HG02763 (cell line): ENCODE results near the gene PBX1.

ENCODE experiments used
- ATAC-seq: cut with Tn5 transposase; IDR thresholded peaks from one replicate; pipeline ENCODE4 v1.9.1; 2021; ENCODE audit warnings: mild to moderate bottlenecking, moderate library complexity; ENCODE audit not compliant: unreplicated experiment

Gene PBX1

DNA sequence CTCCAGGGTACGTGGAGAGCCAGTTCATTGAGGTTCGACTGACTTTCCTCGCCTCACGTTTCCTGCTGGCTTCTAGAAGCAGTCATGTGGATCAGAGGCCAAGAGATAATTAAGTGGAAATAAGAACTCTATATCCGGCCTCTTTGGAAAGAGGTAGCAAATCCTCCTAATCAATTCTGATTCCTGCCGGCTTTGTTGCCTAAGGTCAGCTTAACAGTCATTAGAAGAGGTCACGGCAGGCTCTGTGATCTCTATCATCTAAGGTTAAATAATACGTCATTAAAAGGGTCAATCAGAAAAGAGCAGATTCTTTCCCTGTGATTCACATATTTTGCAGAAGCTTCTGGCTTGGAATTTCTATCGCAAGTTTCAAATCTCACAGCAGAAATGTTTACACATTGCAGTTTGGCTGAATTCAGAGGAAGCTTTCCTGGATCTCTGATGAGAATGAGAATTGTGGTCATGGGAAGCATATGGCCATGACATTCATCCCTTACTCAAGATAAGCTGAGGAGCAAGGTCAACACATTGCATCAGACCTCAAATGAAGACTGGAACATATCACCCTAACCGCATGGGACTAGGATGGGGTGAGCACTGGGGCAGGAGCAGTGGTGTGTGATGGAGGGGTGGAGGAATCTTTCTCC lies 189.4 kb downstream of the PBX1 start:
- no peak for ATAC-seq

DNA sequence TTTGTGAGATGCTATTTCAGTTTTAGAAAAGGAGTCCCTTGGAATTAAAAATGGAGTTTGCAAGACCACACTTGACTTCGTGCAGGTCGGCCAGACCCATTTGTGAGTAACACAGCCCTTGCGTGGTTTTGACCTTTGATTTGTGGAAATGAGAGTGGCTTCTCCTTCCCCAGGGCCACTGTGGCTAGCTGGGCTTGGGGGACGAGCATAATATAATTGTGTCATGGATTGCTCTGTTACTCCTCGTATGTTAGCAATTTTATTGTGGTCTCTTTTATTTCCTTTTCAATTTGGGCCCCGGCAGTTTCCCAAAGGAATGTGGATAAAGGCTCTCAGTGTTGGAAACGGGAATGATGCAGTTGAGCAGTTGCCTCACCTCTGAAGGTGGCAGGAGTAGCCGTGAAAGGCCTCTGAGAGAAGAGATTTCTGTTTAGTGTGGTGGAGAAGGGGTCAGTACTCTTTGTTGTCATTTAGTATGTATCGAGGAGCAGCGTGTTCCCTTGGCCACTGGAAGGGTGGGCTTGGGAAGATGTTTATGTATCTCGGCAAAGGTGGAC lies 194.6 kb downstream of the PBX1 start:
- no peak for ATAC-seq

DNA sequence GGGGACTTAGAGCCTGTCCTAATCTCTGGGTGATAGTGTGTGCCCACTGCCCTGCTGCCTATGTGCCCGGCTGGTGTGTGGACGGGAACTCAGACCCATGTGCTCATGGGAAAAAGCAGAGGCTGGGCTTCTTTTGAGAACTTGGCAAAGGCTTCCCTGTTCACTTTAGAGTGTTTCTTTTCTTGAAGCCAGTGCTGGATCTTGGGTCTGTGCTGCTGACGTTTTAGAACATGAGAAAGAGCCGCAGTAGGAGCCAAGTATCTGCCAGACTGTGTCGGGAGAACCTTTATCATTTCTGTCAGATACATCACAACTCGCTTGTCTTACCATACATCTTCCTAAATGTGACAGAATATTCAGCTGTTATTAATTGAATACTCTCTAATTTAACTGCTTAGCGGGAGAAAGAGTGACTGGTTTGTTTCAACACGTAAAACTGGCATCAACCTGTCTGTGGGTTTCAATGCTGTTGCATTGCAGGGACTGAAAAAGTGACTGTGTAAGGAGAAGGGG lies 195.2 kb downstream of the PBX1 start:
- ATAC-seq, result no peak

DNA sequence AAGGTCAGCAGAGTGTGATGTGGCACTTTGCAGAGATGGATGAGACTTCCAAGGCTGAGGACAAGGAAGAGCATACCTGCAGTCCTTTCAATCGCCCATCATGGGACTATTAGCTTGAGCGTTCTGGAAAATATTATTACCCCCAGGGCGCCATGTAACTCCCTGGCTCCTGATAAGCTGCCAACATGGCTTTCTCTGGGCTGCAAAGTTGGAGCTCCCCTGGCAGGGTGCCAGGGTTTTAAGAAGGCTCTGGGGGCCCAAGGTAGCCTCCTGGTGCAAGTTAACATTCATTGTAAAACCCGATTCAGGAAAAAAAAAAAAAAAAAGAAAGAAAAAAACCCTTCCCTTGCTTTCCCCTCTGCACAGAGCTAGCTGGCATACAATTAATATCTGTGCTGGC lies 196.7 kb downstream of the PBX1 start:
- no peak for ATAC-seq

DNA sequence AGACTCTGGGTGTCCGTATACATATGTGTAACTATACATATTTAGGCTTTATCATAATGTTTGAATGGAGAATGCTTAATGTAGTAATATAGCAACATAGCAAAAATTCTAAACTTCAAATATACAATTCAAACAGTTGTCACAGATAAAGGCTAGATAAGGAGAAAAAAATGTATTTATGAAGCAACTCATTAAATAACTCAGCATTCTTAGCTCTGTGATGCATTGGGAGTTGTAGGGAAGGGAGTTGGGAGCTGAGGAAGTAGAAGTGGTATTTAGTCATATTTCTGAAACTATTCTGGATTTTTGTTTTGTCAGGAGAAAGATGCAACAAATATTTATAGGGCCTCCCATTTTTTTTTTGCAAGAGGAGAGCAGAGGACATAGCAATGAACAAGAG lies 197.8 kb downstream of the PBX1 start:
- no peak for ATAC-seq

DNA sequence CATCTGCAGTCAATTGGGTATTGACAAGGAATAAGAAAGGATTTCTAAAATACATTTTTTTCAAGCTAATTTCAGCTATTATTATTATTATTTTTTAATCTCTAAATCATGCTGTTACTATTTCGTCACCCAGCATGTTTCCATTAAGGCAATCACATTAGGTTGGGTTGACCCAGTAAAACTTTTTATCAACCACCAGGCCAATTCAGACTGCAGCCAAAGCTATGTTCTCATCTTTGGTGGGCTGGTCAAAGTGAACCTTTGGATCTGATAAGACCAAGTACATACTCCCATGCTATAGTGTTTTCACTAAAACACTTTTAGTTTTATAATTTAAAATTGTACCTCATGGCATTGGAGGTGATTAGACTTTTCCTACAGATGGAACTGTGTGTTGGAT lies 198.6 kb downstream of the PBX1 start:
- ATAC-seq, result no peak

DNA sequence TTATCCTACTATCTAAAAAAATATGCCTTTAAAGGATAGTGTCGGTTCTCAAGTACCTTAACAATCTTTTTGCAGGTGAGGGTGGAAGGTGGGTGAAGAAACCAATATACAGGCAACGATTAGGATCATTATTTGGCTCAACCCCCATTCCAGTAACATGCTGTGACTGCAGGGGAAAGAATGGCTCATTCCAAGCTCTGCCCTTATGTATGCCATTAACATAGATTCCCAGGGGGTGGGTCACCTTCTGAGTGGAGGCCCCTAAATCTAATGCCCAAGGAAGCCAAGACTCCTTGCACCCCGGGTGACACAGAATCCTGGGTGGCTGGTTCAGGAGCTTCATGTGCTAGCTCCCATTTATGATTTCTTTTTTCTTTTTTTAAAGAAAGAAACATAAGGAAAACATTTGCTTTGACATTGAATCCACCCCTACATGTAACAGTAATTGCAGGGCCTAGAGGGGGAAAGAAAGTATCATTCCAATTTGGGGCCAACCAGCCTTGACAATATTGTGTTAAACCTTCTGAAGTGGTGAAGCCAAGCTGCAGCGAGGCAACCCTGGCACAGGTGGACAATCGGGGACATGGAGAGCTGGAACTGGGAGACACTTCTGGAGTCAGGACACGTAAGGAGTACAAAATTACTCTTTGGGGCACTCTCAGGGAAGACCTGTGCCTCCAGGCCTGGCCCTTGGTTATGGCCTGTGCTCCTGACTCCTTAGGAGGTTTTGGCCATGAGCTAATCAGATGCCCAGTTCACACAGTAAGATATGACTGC lies 200.3 kb downstream of the PBX1 start:
- no peak for ATAC-seq

DNA sequence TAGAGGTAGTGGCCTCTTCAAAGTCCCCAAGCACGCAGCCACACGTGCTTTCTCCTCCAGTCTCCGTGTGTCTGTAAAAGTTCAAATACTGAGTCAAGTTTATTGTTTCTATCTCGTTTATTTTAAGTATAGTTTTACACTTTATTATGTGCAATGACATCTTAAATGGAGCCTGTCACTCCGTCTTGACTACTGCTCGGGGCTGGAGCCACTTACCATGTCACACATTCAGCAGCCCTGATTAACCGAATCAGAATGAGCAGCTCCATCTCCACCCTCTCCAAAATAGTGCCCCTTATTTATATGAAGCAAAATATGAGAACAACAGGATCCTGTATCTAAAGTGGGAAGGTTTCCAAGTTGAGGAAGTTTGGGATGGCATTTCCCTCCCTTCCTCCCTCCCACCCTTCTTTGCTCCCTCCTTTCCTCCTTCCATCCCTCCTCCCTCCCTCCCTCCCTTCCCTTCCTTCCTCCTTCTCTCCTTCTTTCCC lies 201.0 kb downstream of the PBX1 start:
- no peak for ATAC-seq

DNA sequence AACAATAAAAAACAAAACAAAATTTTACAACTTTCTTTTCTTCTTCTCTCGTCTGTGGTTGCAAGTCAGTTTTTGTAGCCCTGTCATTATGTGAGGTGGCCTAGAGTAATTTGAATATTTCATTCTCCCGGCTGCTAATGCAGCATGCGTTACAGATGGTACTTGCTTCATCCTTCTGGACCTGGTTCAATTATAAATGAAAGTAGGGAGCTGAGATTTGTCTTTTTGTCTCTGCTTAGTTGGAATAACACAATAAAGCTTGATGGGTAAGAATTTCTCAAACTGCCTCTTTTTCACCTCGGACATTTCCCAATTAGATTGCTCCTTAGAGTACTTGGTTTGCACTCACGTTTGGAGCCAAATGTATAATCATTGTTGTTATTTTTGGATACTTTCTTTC lies 201.6 kb downstream of the PBX1 start:
- no peak for ATAC-seq

DNA sequence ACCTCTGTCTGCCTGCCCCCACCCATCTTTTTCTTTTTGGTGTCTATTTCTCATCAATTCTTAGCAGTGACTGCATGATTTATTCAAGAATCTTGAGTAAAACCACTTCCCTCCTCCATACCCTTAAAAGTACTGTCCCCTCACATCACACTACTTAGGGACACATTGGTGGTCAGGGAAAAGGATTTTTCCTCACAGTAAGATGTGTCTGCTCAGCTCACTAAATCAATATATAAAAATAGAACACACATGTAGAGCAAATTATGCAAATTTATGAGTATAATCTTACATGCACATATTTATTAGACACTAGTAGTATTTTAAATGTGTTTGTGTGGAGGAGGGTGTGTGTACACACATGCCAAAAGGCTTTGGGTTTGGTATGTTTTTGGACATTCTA lies 202.0 kb downstream of the PBX1 start:
- ATAC-seq, result no peak

DNA sequence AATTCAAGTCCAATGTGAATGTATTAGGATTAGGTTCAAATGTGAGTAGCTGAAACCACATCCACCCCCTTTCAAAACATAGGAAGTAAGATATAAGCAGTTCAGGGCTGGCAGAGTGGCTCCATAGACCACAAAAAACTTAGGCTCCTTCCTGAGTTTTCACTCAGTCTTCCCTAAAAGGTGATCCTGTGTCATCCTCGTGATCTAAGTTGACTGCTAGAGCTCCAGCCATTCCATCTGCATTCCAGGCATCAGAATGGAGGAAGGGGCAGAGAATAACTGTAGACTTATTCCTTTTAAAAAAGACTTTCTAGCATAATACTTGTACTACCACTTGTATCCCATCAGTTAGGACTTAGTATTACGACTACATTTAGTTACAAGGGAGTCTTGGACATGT lies 204.1 kb downstream of the PBX1 start:
- ATAC-seq, result no peak

DNA sequence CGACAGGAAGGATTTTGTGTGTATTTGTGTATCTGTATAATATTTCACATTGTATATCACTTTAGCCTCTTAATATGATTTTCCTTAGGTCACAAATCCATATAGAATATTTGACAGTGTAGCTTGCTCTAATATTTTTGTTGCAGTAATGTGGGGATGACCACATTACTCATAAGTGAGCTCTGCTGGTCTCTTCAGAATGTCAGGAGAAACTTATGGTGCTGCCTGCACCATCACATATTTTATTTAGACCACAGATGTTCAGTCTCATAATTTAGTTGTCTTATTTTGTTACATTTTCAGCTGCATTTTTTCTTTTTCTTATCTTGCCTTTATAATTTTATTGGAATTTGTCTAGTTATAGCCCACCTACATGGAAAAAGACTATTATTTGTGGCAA lies 205.3 kb downstream of the PBX1 start:
- ATAC-seq, result no peak

DNA sequence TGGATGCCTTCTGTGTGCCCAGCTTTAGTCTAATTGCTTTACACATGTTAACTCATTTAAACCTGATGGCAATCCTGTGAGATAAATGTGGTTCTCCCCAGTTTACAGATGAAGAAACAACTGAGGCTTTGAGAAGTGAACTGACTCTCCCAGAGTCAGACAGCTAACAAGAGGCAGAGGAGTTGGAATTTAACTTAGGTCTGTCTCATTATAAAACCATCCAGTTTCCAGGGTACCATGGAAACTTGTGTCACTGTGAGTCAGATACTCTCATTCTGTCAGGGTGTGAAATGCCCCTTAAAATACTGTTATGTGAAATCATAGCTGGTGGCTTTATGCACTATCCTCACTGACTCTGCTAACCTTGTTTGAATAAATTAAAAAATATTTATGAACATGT lies 206.6 kb downstream of the PBX1 start:
- ATAC-seq, result no peak

DNA sequence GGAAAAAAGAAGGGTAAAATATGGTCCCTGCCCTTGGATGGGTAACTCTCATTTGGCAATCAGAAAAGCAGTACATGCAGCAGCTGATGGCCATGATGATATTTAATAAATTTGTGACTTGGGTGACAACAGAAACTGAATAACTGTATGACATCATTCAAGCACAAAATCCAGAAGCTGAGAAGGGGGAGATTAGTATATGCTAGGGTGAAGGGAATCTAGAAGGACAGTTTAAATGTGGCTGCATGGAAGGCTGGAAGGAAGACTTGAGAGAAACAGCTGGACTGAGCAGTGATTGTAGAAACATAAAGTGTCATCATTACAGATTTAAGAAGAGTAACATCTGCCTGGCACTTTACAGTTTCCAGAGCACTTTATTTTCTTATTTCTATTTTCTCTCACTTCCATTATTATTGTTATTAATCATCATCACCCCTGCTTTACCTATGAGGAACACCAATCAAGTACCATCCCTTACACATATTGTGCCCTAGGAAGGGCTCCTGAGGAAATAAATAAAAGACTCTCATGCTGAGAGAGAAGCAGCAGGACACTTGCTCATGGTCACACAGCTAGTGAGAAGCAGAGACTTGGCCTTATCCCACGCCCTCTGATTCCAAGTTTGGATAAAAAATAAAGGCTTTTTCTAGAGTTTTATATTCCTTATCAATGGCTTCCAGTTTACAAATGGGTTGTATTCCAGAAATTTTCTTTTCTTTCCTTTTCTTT lies 207.2 kb downstream of the PBX1 start:
- ATAC-seq, result no peak

DNA sequence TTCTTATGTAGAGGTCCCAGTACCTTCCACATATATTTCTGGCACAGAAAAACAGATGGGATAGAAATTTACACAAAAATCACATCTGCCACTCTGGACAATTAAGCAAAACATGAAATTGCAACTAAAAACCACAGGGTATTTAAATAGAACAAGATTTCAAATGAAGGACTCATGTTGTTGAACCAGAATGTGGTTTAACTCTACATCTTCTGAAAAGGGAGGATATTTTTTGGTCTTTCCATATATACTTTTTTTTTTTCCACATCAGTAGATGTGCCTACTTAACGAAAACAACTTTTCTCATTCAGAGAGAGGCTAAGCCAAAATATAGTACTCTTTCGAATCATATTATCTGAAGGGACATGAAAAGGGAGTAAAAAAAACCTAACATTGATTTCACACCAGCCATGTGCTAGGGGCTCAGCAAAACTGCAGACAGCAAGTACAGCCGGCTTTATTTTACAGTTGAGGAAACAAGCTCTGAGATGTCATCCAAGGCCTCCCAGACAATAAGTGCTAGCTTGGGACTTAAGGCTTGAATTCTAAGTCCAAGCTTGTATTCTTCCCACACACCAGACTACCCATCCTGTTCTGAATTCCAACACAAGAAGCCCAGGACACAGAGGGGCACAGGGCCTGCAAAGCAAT lies 208.9 kb downstream of the PBX1 start:
- ATAC-seq, result no peak

DNA sequence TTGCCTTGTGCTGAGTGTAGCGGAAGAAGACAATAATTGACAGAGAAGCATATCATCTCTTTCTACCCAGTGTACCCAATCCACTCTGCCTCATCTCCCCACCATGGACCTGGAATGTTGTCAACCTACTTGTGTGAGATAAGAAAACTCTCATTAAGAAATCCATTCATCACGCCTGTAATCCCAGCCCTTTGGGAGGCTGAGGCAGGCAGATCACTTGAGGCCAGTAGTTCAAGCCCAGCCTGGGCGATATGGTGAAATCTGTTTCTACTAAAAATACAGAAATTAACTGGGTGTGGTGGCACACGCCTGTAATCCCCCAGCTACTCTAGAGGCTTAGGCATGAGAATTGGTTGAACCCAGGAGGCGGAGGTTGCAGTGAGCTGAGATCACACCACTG lies 209.6 kb downstream of the PBX1 start:
- no peak for ATAC-seq

DNA sequence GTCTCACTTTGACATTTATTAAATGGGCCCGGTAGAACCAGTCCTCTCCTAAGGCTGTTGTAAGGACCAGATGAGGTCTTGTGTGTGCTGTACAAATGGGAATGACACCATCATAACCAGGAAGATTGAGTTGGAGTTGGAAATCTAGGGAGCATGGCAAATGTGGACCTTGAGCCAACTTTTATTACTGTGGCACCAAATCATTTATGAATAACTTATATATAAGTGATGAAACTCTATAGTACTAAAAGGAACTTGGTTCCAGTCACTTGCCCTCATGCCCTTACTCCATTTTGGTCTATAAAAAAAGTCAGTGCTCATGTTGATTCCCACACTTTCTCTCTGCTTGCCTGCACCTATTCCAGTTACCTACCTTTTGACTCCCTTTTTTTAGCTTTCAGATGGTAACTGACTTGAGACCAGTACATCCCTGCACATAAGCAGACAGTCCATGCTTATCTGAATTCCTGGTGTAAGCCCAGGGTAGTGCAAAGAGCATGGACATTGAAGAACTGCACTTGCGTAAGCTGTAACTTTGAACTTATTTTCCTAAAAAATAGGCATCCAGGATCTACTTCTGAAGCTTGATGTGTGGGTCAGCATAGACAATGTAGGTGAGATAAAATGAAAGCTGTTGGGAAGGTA lies 210.6 kb downstream of the PBX1 start:
- ATAC-seq, result no peak

DNA sequence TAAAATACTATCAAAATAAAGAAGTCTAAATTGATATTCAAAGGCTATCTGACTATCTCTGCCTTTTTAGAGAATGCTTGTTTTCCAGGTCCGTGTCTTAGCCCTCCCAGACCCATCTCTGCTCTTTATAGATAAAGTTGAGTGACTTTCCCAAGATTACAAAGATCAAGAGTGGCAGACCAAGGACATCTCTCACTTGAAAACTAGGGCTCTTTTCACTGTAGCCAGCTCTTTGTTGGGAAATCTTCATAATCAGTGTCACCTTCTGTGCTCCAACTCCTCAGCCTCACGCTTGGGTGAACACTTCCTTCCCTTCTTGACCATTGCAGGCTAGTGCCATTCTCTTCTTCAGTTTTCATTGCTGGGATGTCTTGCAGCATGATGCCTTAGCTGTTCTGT lies 211.1 kb downstream of the PBX1 start:
- no peak for ATAC-seq

DNA sequence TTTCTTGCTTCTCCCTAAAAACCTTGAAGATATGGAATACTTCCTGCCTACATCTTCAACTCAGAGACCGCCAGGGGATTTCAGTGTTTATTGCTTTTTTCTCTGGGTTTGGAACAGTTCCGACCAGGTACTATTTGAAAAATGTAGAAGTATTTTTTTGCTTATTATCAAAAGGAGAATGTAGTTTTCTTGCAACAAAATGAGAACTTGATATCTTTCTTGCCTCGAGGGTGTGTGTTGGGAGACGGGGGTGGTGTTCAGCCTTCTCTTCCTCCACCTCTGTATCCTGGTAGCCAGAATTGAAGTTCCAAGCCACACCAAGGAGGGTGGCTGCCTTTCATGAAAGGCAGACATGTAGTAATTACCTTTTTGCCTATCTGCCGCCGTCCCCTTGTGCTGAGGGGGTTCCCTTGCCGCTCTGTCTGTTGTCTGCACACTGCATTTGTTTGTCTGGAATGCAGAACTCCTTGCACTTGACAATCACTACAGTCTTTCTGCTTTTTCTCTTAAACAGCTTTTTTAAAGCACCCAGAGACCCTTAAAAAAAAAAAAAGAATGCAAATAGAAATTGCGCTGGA lies 212.1 kb downstream of the PBX1 start:
- ATAC-seq, result no peak
